ENCODE results near the gene E2F4. TPM values are rescaled to one million over a fixed set of nuclear protein-coding genes. Genes with fewer than 3 reads are reported as not detected.

Gene E2F4
- total and polyA plus RNA-seq, 2 donors: 28.0 to 65.0 TPM

Small RNA genes within 50 kb of the gene (small RNA-seq; reads per million reads assigned to genes)
- gene MIR328: 11.4 reads per million, percentile 94 among the genes with 10 or more reads in this experiment

Other genes starting within 250 kb of the E2F4 start
- not detected for gene CES3, start 230.9 kb upstream of the E2F4 start, total RNA-seq
- gene CES3, start 230.9 kb upstream of the E2F4 start, polyA plus RNA-seq: 0.19 TPM
- gene CES4A, start 203.6 kb upstream of the E2F4 start, total RNA-seq: 4.9 TPM
- 4.0 TPM for gene CES4A, start 203.6 kb upstream of the E2F4 start, polyA plus RNA-seq
- gene CBFB, start 163.0 kb upstream of the E2F4 start, total RNA-seq: 62.5 TPM
- 19.3 TPM for gene CBFB, start 163.0 kb upstream of the E2F4 start, polyA plus RNA-seq
- gene PHAF1, start 82.2 kb upstream of the E2F4 start, total RNA-seq: 22.8 TPM
- 11.0 TPM for gene PHAF1, start 82.2 kb upstream of the E2F4 start, polyA plus RNA-seq
- gene B3GNT9, start 41.2 kb upstream of the E2F4 start, total RNA-seq: 22.4 TPM
- gene B3GNT9, start 41.2 kb upstream of the E2F4 start, polyA plus RNA-seq: 26.4 TPM
- 7.3 TPM for gene TRADD, start 32.2 kb upstream of the E2F4 start, total RNA-seq
- gene TRADD, start 32.2 kb upstream of the E2F4 start, polyA plus RNA-seq: 38.1 TPM
- 4.7 TPM for gene FBXL8, start 32.2 kb upstream of the E2F4 start, total RNA-seq
- gene FBXL8, start 32.2 kb upstream of the E2F4 start, polyA plus RNA-seq: 20.4 TPM
- gene HSF4, start 27.4 kb upstream of the E2F4 start, total RNA-seq: 4.5 TPM
- 75.2 TPM for gene HSF4, start 27.4 kb upstream of the E2F4 start, polyA plus RNA-seq
- 5.3 TPM for gene NOL3, start 21.6 kb upstream of the E2F4 start, total RNA-seq
- 66.6 TPM for gene NOL3, start 21.6 kb upstream of the E2F4 start, polyA plus RNA-seq
- gene MATCAP1, start 8.2 kb upstream of the E2F4 start, total RNA-seq: 11.4 TPM
- 20.9 TPM for gene MATCAP1, start 8.2 kb upstream of the E2F4 start, polyA plus RNA-seq
- gene EXOC3L1, start 2.0 kb upstream of the E2F4 start, total RNA-seq: 3.4 TPM
- 3.7 TPM for gene EXOC3L1, start 2.0 kb upstream of the E2F4 start, polyA plus RNA-seq
- 2.7 TPM for gene ELMO3, start 7.0 kb downstream of the E2F4 start, total RNA-seq
- gene ELMO3, start 7.0 kb downstream of the E2F4 start, polyA plus RNA-seq: 6.4 TPM
- gene TMEM208, start 35.0 kb downstream of the E2F4 start, total RNA-seq: 12.6 TPM
- 54.4 TPM for gene TMEM208, start 35.0 kb downstream of the E2F4 start, polyA plus RNA-seq
- gene FHOD1, start 55.3 kb downstream of the E2F4 start, total RNA-seq: 7.5 TPM
- gene FHOD1, start 55.3 kb downstream of the E2F4 start, polyA plus RNA-seq: 16.4 TPM
- 0.32 TPM for gene SLC9A5, start 56.8 kb downstream of the E2F4 start, total RNA-seq
- 0.29 TPM for gene SLC9A5, start 56.8 kb downstream of the E2F4 start, polyA plus RNA-seq
- gene PLEKHG4, start 87.4 kb downstream of the E2F4 start, total RNA-seq: 12.8 TPM
- 5.8 TPM for gene PLEKHG4, start 87.4 kb downstream of the E2F4 start, polyA plus RNA-seq
- gene KCTD19, start 134.6 kb downstream of the E2F4 start, total RNA-seq: 1.1 TPM
- gene KCTD19, start 134.6 kb downstream of the E2F4 start, polyA plus RNA-seq: 0.14 TPM
- 2.1 TPM for gene LRRC36, start 134.7 kb downstream of the E2F4 start, total RNA-seq
- gene LRRC36, start 134.7 kb downstream of the E2F4 start, polyA plus RNA-seq: 0.19 TPM
- 24.0 TPM for gene TPPP3, start 201.3 kb downstream of the E2F4 start, total RNA-seq
- gene TPPP3, start 201.3 kb downstream of the E2F4 start, polyA plus RNA-seq: 14.6 TPM
- 3.8 TPM for gene ZDHHC1, start 224.3 kb downstream of the E2F4 start, total RNA-seq
- gene ZDHHC1, start 224.3 kb downstream of the E2F4 start, polyA plus RNA-seq: 10.9 TPM
- 6.9 TPM for gene HSD11B2, start 239.0 kb downstream of the E2F4 start, total RNA-seq
- gene HSD11B2, start 239.0 kb downstream of the E2F4 start, polyA plus RNA-seq: 1.9 TPM